ENCODE measurements around the gene WWP2.
A peak's percentile ranks its signal among the peaks of the same experiment; 100 is the strongest.

Gene WWP2

DNA sequence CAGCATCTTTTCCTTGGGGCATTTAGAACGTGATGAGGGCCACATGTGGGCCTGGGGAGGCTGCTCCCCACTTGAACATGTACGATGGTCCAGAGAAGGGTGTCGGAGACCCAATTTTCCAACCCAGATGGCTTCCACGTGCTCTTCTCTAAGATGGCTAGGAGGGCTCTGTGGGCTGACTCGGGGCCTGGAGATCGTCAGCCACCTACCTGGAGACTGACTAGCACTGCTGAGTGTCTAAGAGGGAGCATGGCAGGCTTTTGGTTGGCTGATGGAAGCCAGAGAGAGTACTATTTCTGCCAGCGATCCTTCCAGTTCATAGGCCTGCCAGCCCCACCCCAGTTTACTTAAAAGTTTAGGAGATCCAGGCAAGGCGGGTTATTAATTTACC, 128.8 kb downstream of the WWP2 start:
- no peak for DNase-seq

DNA sequence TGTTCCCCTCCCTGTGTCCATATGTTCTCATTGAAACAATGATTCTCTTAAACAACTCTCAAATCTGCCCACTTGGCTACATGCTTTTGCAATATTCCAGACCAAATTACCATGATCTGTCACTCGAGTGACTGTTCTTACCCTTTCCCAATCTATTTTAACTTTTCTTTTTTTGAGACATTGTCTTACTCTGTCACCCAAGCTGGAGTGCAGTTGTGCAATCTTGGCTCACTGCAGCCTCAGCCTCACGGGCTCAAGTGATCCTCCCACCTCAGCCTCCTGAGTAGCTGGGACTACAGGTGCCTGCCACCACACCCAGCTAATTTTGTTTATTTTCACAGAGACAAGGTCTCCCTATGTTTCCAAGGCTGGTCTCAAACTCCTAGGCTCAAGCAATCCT, 130.2 kb downstream of the WWP2 start:
- no peak for DNase-seq

DNA sequence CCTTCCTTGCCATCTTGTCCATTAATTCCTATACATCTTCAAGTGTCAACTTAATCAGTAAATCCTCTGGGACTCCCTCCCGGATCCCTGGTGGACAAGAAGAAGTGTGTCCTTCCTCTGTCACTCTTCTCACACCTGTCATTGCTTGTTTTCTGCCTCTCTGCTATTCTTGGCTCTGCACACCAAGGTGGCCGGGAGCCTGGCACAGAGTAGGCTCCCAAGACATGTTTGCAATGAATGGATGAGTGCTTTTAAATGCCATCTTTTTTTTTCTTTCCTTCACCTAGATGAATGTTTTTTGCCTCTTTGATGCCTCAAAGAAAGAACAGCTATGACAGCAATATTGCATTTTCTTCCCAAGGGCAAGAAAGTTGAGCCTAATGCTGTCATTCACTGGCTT, 131.0 kb downstream of the WWP2 start:
- peak in 1 of 2 experiments; percentile 37 for DNase-seq

DNA sequence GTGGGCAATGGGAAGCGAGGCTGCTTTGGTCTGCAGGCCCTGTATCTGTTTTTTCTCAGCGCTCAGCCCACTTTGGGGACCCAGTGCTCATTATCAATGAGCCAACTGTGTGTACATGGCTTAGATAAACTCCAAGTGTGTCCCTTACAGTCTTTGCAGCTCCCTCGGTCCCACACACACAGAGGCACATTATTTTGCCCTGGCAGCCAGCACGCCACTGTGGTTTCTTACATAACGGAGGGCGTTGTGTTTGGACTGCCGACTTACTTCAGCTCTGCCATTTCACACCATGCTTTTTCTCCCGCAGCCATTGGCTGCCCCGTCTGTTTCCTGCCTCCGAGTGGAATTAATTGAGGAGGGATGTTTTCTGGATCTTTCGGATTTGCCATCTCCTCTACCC, 132.5 kb downstream of the WWP2 start:
- DNase-seq, result no peak

DNA sequence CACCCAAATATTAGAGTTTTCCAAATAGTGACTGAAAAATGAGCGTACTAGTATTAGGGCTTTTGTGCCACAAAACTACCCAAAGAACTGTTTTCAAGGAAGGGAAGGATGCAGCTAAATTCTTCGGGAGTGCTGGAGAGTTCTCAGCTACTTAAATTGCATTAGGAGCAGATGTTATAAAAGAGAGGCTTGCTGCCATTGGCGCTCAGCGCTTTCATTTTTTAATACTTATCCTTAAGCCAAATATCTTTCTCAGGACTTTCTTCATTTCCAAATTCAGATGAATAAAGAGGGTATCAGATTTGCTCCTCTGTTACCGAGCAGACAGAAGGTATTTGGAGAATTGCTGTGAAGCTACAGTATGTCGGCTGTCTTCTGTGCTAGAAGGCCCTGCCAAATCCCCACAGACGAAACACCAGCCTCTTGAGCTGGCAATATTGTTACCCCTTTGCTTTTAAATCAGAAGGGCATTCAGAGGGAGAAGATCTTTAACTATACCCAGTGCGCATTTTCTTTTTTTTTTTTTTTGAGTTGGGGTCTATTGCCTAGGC, 141.8 kb downstream of the WWP2 start:
- no peak for DNase-seq

DNA sequence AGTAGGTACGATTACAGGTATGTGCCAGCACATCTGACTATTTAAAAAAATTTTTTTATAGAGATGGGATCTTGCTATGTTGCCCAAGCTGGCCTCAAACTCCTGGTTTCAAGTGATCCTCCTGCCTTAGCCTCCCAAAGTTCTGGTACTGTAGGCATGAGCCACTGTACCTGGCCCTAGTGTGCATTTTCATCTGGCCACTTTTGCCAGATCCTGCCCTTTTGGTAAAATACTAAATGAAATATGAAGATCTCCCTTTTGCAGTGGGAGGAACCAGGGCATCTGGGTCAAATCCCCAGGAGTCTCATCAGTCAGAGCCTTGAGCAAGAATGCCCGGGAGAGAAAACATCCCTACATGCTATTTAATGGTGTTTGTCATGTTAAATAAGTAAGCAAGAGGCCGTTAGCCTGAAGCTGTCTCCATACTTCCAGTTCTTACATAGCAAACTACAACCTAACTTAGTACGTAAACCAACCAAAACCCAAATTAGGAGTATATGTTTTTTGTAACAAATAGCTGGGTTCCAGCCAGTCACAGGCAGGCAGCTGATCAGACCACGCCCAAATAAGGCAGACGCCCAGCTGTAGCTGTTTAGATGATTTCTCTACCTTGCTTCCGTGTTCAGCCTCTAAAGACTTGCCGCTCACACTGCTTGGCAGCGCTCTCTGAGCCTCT, 142.5 kb downstream of the WWP2 start:
- no peak for DNase-seq

DNA sequence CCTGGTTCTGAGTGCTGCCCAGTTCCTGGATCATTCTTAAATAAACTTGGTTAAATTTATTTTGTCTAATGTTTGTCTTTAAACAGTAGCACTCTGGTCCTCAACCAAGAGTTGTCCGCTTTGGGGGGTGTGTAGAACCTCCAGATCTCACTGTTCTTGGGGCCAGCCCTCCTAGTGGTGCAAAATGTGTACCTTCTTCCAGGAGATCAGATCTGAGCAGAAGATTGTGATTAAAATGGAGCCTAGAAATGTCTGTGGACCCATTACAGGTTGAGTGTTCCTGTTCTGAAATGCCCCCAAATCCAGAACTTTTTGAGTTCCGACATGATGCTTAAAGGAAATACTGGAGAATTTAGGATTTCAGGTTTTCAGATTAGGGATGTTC, 143.0 kb downstream of the WWP2 start:
- DNase-seq, result no peak

DNA sequence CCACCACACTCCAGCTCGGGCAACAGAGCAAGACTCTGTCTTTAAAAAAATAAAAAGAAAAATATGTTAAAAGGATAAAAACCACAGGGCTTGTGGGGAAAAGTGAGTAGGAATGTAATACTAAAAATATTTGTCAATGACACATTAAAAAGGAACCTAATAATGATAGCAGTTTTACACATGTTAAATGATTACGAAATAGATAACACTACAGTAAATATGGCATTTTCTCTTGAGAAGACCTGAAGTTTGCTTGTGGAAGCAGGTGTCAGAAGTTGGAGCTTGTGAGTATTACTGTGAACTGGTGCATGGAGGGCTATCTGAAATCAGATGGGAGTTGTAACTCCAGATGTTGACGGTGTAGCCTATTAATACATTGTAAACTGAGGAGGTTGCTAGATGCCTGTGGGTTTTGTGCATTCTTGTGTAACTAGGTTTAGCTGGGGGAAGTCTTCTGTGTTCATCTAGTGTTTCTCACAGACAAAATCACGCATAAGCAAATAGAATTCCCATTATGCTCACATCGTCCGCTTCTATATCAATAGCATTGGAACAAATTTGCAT, 144.8 kb downstream of the WWP2 start:
- DNase-seq, result no peak

DNA sequence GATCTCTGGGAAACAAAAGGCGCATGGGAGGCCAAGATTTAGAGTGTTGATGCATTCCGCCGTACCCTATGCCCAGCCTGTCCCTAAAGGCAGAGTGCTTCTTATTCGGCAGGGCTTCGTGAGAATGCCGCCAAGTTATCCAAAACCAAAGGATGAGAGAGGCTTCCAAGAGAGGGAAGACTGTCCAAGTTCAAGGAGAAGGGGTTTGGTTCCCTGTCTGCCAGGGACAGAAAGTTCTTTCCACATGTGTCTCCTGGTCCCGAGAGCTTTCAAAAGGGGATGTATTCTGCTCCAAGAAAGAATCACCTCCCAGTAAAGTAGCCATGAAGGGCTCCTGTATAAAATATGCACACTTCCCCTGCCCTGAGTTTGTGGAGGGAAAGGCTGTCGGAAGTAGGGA, 146.9 kb downstream of the WWP2 start:
- DNase-seq, result no peak

DNA sequence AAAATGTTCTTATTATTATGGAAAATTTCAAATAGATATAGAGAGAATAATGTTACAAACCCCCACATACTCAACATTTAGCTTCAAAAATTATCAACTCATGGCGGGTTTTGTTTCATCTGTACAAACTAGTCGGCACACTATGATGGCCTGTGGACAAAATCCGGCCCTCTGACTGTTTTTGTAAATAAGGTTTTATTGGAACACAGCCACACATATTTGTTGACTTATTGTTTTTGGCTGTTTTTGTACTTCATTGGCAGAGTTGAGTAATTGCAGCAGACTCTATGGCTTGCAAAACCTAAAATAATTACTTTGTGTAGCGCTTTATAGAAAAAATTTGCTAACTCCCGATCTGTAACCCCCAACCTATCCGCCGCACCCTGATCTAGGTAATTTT, 147.6 kb downstream of the WWP2 start:
- DNase-seq, result no peak

DNA sequence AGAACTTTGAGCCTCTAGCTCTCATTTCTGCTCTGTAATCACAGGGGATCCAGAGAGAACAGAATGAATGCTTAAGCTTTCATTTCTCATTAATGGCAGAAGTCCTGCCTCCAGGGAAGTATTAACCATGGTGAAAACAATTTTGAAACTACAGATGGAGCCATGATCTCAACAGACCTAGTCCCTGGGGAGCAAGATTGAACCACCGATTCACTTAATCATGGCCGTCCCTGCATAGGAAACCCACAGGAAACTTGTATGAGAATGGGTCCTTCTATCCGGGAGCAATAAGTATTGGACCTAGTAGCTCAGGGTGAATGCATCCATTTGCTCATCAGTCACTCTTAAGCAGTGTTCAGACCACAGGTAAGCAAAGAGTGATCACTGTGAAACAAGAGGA, 148.8 kb downstream of the WWP2 start:
- no peak for DNase-seq

DNA sequence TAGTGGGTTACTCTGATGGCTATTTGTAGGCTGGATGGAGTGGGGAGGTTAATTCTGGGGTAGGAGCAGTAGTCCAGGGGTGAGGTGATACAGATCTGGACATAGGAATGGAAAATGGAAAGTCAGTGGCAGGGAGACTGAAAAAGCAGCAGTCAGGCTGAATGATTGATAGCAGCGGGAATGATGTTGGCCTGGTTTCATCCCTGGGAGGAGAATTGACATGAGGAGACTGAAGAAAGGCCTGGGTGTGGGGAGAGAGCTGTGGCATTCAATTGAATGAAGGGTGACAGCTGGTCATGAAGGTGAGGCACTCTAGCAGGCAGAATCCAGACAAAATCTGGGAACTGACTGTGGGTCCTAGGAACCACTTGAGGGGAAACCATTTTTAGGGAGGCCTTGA, 154.3 kb downstream of the WWP2 start:
- no peak for DNase-seq

DNA sequence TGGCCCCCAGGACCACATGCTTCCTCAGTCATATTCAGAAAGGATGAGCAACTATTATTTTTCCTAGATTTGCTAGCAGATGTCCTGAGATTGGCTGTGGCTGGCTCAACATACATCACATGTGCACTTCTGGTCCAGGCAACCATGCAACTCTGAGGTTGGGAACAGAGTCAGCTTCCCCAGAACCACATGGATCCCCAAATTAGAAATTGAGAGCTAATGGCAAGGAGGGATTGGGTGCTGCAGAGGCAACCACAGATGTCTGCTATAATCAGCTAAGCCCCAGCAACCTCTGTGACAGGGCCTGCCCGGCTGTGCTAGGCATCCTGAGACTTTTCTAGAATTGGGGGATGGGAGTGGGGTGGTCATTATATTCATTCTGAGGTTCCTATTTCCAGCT, 155.2 kb downstream of the WWP2 start:
- DNase-seq, result no peak

DNA sequence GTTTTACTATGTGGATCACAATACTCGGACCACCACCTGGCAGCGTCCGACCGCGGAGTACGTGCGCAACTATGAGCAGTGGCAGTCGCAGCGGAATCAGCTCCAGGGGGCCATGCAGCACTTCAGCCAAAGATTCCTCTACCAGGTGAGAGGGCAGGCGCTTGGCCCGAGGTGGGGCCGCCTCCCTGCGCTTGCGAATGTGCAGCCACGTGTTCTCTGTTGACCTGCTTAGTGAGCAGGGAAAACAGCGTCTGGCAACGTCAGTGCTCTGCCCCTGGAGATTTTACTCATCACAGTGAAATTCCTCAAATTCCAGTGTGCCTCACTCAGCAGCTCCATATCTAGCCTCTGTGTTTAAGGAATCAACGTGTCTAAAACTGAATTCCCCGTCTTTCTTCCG, 155.6 kb downstream of the WWP2 start:
- DNase-seq, result peak in 1 of 2 experiments; percentile 46

DNA sequence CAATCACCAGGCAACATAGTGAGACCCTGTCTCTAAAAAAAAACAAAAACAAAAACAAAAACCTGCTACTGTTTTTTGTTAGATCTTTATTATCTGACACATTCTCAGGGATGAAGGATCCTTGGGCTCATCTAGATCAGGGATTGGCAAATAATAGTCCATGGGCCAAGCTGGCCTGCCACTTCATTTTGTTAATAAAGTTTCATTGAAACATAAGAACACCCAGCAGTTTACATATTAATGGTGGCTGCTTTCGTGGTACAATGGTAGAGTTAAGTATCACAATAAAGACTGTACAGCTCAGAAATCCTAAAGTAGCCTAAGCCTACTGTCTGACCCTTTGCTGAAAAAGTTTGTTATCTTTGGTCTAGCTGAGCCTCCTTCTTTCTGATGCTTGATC, 156.1 kb downstream of the WWP2 start:
- DNase-seq, result no peak

DNA sequence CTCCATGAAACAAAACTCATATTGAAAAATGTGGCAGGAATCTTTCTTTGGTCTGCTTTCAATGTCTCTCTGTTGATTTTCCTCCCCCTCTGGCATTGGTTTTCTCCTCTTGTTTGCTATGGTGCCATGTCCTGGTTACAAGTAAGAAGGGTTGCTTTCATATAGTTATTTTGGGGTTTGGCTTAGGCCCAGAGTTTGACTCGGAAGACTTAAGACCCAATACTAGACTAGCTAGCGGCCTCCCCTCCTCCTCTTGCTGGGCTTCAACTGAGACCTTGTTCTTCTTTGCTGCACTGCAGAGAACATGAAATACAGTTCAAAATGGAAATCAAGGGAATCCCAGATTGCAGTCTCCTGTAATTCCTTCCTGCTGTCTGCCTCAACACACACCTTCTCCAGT, 159.0 kb downstream of the WWP2 start:
- DNase-seq, result no peak

DNA sequence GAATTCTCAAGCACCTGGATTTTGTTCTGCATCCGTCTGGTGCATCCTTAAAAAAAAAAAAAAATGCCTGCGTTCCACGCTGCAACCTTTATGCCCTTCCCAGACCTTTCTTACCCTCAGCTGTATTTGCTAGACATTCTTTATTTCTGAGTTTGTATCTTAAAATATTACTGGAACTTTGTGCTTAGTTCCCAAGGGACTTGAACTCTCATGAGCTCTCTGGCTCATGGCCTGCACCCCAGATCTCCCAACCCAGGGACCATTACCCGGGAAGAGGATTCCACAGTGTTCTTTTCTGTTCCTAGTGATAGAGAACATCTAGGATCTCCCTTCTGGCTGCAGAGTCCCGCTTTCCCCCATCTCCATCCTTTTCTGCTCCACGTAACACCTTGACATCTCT, 160.1 kb downstream of the WWP2 start:
- no peak for DNase-seq

DNA sequence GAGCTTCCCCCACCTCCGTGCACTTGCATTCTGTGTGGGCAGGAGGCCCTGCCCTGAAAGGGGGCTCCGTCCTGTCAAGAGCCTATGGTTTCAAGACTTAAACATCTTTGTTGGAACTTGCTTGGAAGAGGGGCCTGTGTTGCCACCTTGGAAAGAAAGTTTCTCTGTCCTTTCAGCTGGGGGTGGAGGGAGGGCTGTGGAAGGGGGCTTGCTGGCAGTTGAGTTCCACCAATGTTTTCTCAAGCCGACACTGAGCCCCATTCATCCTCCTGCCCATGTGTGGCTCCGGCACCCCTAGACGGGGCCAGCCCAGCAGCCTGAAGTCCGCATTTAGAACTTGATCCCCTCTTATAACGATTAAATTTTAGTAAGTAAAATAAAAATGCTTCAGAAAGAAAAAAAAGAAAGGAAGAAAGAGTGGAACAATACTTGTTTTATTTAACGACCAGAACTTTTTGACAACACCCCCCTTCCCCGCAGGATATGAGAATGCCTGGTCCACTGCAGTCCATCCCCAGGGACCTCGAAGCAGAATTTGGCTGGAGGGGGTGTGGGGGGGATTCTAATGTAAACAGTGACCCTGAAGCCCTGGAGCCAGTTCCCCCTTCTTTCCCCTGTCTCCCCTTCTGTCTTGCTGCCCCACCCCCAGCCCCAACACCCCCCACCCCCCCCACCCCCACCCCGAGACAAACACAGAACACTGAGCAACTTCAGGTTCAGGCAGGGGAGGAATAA, 162.1 kb downstream of the WWP2 start:
- DNase-seq, result no peak

DNA sequence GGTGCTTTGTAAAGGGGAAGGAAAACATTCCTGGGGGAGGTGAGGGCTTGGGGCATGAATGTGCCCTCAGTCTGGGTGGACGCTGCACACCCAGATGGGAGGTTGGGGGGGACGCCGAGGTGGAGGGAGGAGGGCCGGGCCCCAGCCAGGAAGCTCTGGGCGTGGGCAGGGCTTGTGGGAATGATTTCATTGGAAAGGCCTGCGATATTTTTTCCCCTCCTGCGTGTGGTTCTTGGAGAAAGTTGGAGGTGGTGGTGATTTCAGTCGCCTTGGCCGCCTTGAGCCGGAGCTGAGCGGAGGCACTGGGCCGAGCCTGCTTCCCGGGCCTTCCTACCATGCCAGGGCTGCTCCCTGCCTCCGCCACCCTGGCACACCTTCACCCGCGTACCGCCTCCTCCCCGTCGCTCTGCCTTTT, 162.7 kb downstream of the WWP2 start:
- DNase-seq, result no peak

DNA sequence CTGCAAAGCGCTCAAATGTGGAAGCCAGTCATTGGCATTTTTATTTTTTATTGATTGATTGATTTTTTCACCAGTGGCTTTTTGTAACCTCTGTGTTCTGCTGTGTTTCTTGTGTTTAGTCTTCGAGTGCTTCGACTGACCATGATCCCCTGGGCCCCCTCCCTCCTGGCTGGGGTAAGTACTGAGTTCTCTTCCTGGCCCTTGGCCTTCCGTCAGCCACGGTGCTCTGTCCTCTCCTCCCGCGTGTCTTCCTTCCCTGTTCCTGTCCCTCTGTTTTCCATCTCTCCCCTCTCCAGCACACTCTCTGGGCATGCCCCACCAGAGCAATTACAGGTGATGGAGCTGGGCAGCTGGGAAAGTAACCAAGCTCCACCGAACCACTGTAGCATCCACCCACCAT, 163.2 kb downstream of the WWP2 start:
- DNase-seq, result no peak

DNA sequence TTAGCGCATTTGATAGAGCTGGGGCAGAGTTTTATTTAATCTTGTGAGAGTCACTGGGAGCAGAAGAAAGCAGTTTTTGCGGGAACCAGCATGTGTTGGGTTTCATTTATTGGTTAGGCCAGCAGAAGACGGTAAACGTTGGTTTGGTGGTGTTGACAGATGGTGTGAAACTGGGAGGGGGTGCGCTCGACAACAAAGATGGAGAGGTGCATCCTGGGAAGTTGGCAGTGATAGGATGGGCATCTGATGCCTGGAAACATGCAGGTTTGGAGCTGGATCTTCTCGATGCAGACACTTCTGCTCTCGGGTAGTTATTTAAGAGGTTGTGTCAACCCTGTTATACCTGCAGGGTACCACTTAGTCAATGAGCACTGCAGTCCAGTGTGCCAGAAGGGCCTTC, 164.1 kb downstream of the WWP2 start:
- DNase-seq, result peak in 1 of 2 experiments; percentile 59

DNA sequence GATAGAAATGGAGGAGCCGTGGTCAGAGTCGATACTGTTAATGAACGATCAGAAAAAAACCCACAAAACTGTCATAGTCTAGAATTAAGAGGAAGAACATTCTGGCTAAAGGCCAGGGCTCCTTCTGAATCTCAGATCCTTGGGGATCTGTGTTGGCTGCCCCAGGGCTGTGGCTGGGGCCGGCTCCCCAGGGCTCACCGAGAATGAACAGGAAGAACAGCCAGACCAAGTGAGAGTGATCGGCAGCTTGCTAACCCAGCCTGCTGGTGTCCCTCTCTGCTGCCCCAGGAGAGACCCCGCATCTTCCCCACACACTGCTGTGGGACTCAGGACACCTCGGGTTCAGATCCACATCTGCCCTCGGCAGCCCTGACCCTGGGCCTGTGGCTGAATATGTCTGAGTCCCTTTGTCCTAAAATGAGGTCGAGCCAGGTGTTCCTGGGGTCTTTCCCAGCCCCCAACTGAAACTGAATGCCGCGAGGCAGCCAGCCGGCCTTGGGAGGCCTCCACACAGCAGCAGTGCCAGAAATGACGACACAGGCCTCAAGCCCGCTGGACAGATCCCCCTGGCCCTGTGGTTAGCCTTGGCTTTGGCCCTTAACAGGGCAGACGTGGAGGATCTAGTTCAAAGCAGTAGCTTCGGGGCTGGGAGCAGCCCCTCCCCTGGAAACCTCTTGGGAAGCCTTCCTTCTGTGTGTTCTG, 165.1 kb downstream of the WWP2 start:
- DNase-seq, result no peak

DNA sequence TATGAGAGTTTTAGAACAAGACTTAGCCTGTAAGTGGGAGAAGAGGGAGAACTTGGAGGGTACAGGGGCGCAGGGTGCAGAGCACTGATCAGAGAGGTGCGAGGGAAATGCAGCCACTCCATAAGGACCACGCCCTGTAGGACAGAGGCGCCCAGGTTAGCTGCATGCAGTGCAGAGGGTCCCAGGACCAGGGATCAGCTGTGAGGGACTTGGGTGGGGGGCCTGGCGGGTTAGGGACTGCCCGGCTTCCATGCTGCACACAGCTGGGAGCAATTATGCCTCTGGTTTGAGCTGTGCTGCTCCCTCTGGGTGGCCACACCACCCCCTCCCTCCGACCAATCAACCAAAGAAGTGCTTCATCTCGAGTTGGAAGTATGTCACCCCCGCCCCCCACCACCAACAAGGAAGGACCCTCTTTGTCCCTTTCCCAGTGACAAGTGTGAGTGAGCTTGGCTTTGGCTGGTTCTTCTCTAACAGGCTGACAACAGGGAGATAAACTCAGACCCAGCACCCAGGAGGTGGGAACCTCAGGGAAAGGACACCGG, 166.8 kb downstream of the WWP2 start:
- no peak for DNase-seq
